Astrocyte (in vitro differentiated cells and primary cell): ENCODE results near the gene CACNG3. TPM values are rescaled to one million over a fixed set of nuclear protein-coding genes. Genes with fewer than 3 reads are reported as not detected.

Source experiments
- DNase-seq: peaks from one replicate; pipeline ENCODE4 v3.0.0-alpha.2; 2010; ENCODE audit warnings: low read depth
- FAIRE-seq: peaks from 2 replicates; lab custom pipeline; 2011; peaks lifted over from hg19 to GRCh38; lab: Jason Lieb, UNC
- H2AFZ ChIP-seq: 2 replicates; pipeline ENCODE4 v1.6.0; 2012; ENCODE audit warnings: low read depth, low read length, inconsistent platforms
- H3K27ac ChIP-seq: 2 replicates; pipeline ENCODE4 v1.5.1; 2011; ENCODE audit warnings: low read depth, low read length, inconsistent platforms
- H3K27me3 ChIP-seq: 2 replicates; pipeline ENCODE4 v1.6.0; 2011; ENCODE audit warnings: low read length, inconsistent platforms; ENCODE audit not compliant: insufficient read depth
- H3K36me3 ChIP-seq: 2 replicates; pipeline ENCODE4 v1.5.1; 2011; ENCODE audit warnings: low read length, inconsistent platforms; ENCODE audit not compliant: insufficient read depth
- H3K4me1 ChIP-seq: 2 replicates; pipeline ENCODE4 v1.5.1; 2011; ENCODE audit warnings: low read length, inconsistent platforms; ENCODE audit not compliant: insufficient read depth
- H3K4me2 ChIP-seq: 2 replicates; pipeline ENCODE4 v1.6.0; 2012; ENCODE audit warnings: low read length, inconsistent platforms
- H3K4me3 ChIP-seq: 2 replicates; pipeline ENCODE4 v1.5.1; 2011; ENCODE audit warnings: low read depth, mild to moderate bottlenecking, low read length, inconsistent platforms; ENCODE audit not compliant: insufficient read depth
- H3K79me2 ChIP-seq: 2 replicates; pipeline ENCODE4 v1.6.0; 2012; ENCODE audit warnings: mild to moderate bottlenecking, low read length, inconsistent platforms; ENCODE audit not compliant: insufficient read depth
- H3K9ac ChIP-seq: 2 replicates; pipeline ENCODE4 v1.6.0; 2012; ENCODE audit warnings: mild to moderate bottlenecking, low read length, inconsistent platforms
- H3K9me3 ChIP-seq: 2 replicates; pipeline ENCODE4 v1.5.1; 2012; ENCODE audit warnings: low read depth, mild to moderate bottlenecking, low read length, inconsistent platforms; ENCODE audit not compliant: insufficient read depth
- H4K20me1 ChIP-seq: 2 replicates; pipeline ENCODE4 v1.6.0; 2012; ENCODE audit warnings: low read length, inconsistent platforms; ENCODE audit not compliant: insufficient read depth
- H3K27ac Mint-ChIP-seq: one replicate; pipeline ENCODE4 v1.8.0; 2021; ENCODE audit warnings: mild to moderate bottlenecking, mixed read lengths; ENCODE audit not compliant: unreplicated experiment
- H3K27me3 Mint-ChIP-seq: one replicate; pipeline ENCODE4 v1.8.0; 2021; ENCODE audit warnings: low read depth, mixed read lengths; ENCODE audit not compliant: unreplicated experiment
- H3K36me3 Mint-ChIP-seq: one replicate; pipeline ENCODE4 v1.8.0; 2021; ENCODE audit warnings: low read depth, mixed read lengths; ENCODE audit not compliant: unreplicated experiment
- H3K4me1 Mint-ChIP-seq: one replicate; pipeline ENCODE4 v1.8.0; 2021; ENCODE audit warnings: low read depth, mixed read lengths; ENCODE audit not compliant: unreplicated experiment
- H3K4me3 Mint-ChIP-seq: one replicate; pipeline ENCODE4 v1.8.0; 2021; ENCODE audit warnings: mild to moderate bottlenecking, moderate library complexity, mixed read lengths; ENCODE audit not compliant: unreplicated experiment
- H3K9me3 Mint-ChIP-seq: one replicate; pipeline ENCODE4 v1.8.0; 2021; ENCODE audit warnings: mild to moderate bottlenecking, mixed read lengths; ENCODE audit not compliant: unreplicated experiment
- EZH2 ChIP-seq: IDR thresholded peaks from 2 replicates; pipeline ENCODE4 v1.6.1; 2012; ENCODE audit warnings: mild to moderate bottlenecking, low read length, inconsistent platforms; ENCODE audit not compliant: insufficient read depth
- total RNA-seq: library from RNA; stranded (reverse); gene quantifications from 2 replicates; pipeline ENCODE4 v1.2.1, GENCODE V29; 2021
- TF ChIP-seq, protein P1 (sequence below): IDR thresholded peaks from 2 replicates; pipeline ENCODE4 v1.5.1; 2011; ENCODE audit warnings: low read depth, mild to moderate bottlenecking, inconsistent platforms, low read length, moderate library complexity; ENCODE audit not compliant: insufficient read depth

CACNG3 gene
- total RNA-seq, 1 donor from 2014 or later = not detected

DNA sequence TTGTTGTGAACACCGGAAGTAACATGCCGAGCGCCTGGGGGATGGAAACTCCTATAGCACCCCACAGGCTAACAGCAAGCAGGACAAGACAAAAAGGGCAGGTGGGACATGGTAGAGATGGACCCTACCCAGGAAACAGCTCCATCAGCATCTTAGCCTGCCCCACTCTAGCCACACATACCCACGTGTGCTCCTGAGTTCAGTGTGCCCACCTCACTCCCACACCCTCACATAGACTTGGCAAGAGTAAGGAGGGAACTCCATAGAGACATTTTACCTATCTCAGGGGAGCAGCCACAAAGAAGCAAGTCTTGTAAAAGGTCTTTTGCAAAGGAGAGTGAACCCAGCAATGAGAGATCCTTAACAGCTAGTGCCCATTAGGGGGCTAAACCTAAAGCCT, 37.8 kb upstream of the CACNG3 start:
- Histone ChIP-seq H3K27ac (no peak overlapping the region), H3K27me3 (no peaks in the 10 kb centered on the region), H3K9me3 (no peaks in the 10 kb centered on the region), H4K20me1 (no peaks in the 10 kb centered on the region), H3K4me3 (no peak overlapping the region), H3K9ac (no peak overlapping the region), H2AFZ (no peak overlapping the region), H3K4me2 (no peak overlapping the region), H3K79me2 (no peaks in the 10 kb centered on the region), H3K4me1 (no peaks in the 10 kb centered on the region), H3K36me3 (no peaks in the 10 kb centered on the region)
- peaks cover 3% of the 10 kb centered on the region for H3K9me3 Mint-ChIP-seq
- no peak overlapping the region for H3K27ac Mint-ChIP-seq
- no peaks in the 10 kb centered on the region for H3K36me3 Mint-ChIP-seq
- peaks cover 14% of the 10 kb centered on the region for H3K4me1 Mint-ChIP-seq
- no peak for TF ChIP-seq EZH2
- TF ChIP-seq, protein P1, sequence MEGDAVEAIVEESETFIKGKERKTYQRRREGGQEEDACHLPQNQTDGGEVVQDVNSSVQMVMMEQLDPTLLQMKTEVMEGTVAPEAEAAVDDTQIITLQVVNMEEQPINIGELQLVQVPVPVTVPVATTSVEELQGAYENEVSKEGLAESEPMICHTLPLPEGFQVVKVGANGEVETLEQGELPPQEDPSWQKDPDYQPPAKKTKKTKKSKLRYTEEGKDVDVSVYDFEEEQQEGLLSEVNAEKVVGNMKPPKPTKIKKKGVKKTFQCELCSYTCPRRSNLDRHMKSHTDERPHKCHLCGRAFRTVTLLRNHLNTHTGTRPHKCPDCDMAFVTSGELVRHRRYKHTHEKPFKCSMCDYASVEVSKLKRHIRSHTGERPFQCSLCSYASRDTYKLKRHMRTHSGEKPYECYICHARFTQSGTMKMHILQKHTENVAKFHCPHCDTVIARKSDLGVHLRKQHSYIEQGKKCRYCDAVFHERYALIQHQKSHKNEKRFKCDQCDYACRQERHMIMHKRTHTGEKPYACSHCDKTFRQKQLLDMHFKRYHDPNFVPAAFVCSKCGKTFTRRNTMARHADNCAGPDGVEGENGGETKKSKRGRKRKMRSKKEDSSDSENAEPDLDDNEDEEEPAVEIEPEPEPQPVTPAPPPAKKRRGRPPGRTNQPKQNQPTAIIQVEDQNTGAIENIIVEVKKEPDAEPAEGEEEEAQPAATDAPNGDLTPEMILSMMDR = no peak
- H3K27me3 Mint-ChIP-seq = peaks cover 16% of the 10 kb centered on the region
- FAIRE-seq (no peak), DNase-seq (no peak)
- no peak overlapping the region for H3K4me3 Mint-ChIP-seq

- no peaks in the 10 kb centered on the region for H3K4me1 ChIP-seq
- H3K4me3 Mint-ChIP-seq = no peak overlapping the region
- peaks cover 3% of the 10 kb centered on the region for H3K9me3 Mint-ChIP-seq
- H3K4me3 ChIP-seq = no peak overlapping the region
- H3K27me3 ChIP-seq = no peaks in the 10 kb centered on the region
- H3K36me3 ChIP-seq = no peaks in the 10 kb centered on the region
- no peaks in the 10 kb centered on the region for H4K20me1 ChIP-seq
- H3K79me2 ChIP-seq = no peaks in the 10 kb centered on the region
- no peak for TF ChIP-seq EZH2
- TF ChIP-seq, protein P1 = no peak
- FAIRE-seq = no peak
- H3K4me2 ChIP-seq = no peak overlapping the region
- H3K27me3 Mint-ChIP-seq = peaks cover 14% of the 10 kb centered on the region
- no peak for DNase-seq
- H3K36me3 Mint-ChIP-seq = no peaks in the 10 kb centered on the region
- no peak overlapping the region for H3K27ac Mint-ChIP-seq
- H2AFZ ChIP-seq = no peak overlapping the region
- H3K4me1 Mint-ChIP-seq = peaks cover 2% of the 10 kb centered on the region
- H3K9me3 ChIP-seq = no peaks in the 10 kb centered on the region
- H3K9ac ChIP-seq = no peak overlapping the region
- H3K27ac ChIP-seq = no peak overlapping the region
Measured at GRCh38 chr16:24221219-24221618, 34.9 kb upstream of the CACNG3 start.

DNA sequence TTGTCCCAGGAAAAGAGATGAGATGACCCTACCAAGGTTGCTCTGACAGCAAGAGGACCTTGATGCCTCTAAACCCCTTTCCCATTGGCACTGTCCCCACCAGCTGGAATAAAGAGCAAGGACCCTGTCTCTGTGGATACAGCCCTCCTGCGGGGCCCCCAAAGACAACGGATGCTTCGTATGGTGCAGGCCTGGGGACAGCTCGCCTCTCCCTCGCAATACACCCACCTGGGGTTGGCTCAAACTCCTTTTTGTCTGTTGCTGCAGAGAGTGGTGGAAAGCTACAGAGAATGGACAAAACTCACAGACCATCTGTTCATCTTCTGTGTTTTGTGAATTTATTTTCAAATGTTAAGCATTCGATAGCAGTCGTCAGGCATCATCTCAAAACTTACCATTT, 27.6 kb upstream of the CACNG3 start:
- TF ChIP-seq, protein P1 = no peak
- no peak for TF ChIP-seq EZH2
- H3K27ac Mint-ChIP-seq = no peak overlapping the region
- DNase-seq (no peak), FAIRE-seq (no peak)
- no peaks in the 10 kb centered on the region for H3K36me3 Mint-ChIP-seq
- H3K9me3 ChIP-seq = no peaks in the 10 kb centered on the region
- H3K4me3 Mint-ChIP-seq = no peak overlapping the region
- H3K4me1 ChIP-seq = no peaks in the 10 kb centered on the region
- no peak overlapping the region for H3K4me3 ChIP-seq
- no peak overlapping the region for H3K4me2 ChIP-seq
- H3K27ac ChIP-seq = no peak overlapping the region
- no peak overlapping the region for H2AFZ ChIP-seq
- no peaks in the 10 kb centered on the region for H3K9me3 Mint-ChIP-seq
- no peaks in the 10 kb centered on the region for H3K27me3 ChIP-seq
- H3K36me3 ChIP-seq = no peaks in the 10 kb centered on the region
- H4K20me1 ChIP-seq = no peaks in the 10 kb centered on the region
- no peaks in the 10 kb centered on the region for H3K4me1 Mint-ChIP-seq
- peaks cover 34% of the 10 kb centered on the region for H3K27me3 Mint-ChIP-seq
- H3K9ac ChIP-seq = no peak overlapping the region
- H3K79me2 ChIP-seq = no peaks in the 10 kb centered on the region
